GM23338 (cell line): ENCODE measurements around the gene SPEM2.

Source experiments
- CTCF ChIP-seq, 2 experiments: fragments of 200-600 bp in 1 of 2; sonication (generic) in 1 of 2; conservative IDR thresholded peaks; 2 replicates each; pipeline versions ENCODE4 v1.5.1 to v1.6.1; 2016 to 2017; ENCODE audit warnings: antibody characterized with exemption in 2 of 2, low read depth in 2 of 2, mild to moderate bottlenecking in 2 of 2, moderate library complexity in 1 of 2
- EZH2 ChIP-seq: fragments of 200-600 bp; sonication (generic); IDR thresholded peaks from one replicate; pipeline ENCODE4 v1.8.0; 2017; ENCODE audit warnings: antibody characterized with exemption, mild to moderate bottlenecking, low read depth; ENCODE audit not compliant: unreplicated experiment
- EZH2phosphoT487 ChIP-seq: fragments of 200-600 bp; sonication (generic); IDR thresholded peaks from one replicate; pipeline ENCODE4 v1.8.1; 2018; ENCODE audit warnings: antibody characterized with exemption; ENCODE audit not compliant: unreplicated experiment
- POLR2AphosphoS5 ChIP-seq: IDR thresholded peaks from 2 replicates; pipeline ENCODE4 v1.6.1; 2016; ENCODE audit warnings: antibody characterized with exemption, low read depth
- REST ChIP-seq: IDR thresholded peaks from one replicate; pipeline ENCODE4 v1.6.1; 2018; ENCODE audit warnings: antibody characterized with exemption; ENCODE audit not compliant: unreplicated experiment
- ZNF114 ChIP-seq: fragments of 250-450 bp; sonication (Bioruptor Pico); IDR thresholded peaks from 2 replicates; pipeline ENCODE4 v1.5.0; 2020; ENCODE audit warnings: mild to moderate bottlenecking, moderate library complexity

- TF ChIP-seq CTCF (conservative IDR thresholded peaks at IDR 0.05; ENCODE audit: low read depth in 2 of 2) (no peak), POLR2AphosphoS5 (no peak), REST (no peak), EZH2 (no peak), EZH2phosphoT487 (no peak), ZNF114 (CRISPR knock-in tag) (no peak)
Observed at GRCh38 chr17:7428557-7428956, 3.1 kb downstream of the SPEM2 start, which contains the start of gene SPEM3.
